ENCODE data around the gene ARHGAP4.

ARHGAP4 gene

GRCh38 chrX:153903238-153903980, 22.7 kb downstream of the ARHGAP4 start:
- no peak for DNase-seq

DNA sequence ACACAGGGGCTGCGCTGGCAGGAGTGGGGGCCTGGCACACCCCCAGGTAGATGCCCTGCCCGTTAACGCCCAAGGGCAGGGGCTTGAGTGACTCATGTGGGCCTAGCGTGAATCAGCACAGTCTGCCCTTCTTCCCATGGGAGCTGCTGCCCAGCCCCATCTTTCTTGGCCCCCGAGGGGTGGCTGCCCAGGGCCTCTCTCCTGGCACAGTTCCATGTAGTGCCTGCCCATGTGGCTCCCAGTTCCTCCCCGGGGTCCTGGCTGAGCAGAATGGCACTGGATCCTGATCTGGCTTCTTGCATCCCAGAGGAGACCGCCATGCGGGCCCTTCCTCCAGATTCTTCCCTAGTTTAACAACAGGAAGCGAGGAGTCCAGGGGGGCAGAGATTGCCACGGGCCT, 23.7 kb downstream of the ARHGAP4 start:
- DNase-seq: no peak

DNA sequence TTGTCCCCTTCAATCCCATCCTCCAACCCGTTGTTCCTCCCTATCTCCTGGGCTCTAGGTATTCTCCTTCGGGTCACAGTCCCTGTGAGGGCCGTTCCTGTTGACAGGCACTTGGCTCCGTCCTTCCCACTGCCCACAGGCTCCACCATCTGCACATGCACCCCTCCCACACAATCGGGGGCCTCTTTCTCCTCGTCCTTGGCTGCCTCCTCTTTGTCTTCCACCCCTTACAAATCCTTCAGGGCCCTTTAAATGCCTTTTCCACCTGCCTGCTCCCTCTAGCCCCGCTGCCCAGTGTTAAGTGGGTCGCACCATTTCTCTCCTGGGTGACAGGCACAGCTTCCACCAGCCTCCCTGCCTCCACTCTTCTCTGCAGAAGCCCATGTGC, 24.3 kb downstream of the ARHGAP4 start:
- DNase-seq: no peak

- DNase-seq: peak; percentile 28
These were observed 25.0 kb downstream of the ARHGAP4 start for GRCh38 chrX:153900831-153901752.

DNA sequence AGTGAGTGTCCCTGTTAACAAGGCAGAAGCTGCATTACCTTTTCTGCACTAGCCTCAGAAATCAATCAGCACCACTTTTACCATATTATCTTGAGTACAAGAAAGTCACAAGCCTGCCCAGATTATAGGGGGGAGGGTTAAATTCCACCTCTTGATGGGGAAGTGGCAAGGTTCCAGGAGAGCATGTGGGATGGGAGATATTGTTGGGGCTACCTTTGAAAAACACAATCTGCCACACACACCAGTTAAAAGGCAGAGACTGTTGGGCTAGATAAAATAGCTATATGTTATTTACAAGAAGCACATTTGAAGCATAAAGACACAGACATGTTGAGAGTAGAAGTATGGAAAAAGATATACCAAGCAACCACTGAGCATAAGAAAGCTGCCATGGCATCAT, 28.2 kb downstream of the ARHGAP4 start:
- no peak for DNase-seq

- DNase-seq: no peak
These were observed 36.9 kb downstream of the ARHGAP4 start for GRCh38 chrX:153889123-153889522.

GRCh38 chrX:153888344-153888743, 37.7 kb downstream of the ARHGAP4 start:
- DNase-seq: no peak

DNA sequence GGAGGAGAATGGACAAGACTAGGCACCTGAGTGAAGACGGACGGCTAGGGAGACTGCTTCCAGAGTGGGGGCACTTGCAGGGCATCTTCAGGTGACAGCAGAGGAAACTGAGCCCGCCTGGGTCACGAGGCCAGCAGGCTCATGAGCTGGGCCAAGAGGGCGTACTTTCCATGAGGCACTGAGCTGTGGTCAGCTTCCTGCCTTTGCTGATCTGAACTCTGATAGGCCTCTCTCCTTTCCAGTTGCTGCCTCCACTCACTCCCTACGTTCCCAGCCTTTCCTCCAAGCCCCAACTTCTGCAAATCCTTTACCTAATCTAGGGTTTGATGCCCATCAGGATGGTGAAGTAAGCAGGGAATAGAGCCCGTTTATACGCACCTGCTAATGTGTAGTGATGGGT, 38.7 kb downstream of the ARHGAP4 start:
- no peak for DNase-seq

- no peak for DNase-seq
These were observed 39.1 kb downstream of the ARHGAP4 start for GRCh38 chrX:153886915-153887314.

- no peak for DNase-seq
These were observed 39.8 kb downstream of the ARHGAP4 start, which contains the start of gene L1CAM for GRCh38 chrX:153885968-153886903. TSS of gene L1CAM (minus strand) at chrX:153886173. CDS start at chrX:153875836, 10,337 bp downstream.

DNA sequence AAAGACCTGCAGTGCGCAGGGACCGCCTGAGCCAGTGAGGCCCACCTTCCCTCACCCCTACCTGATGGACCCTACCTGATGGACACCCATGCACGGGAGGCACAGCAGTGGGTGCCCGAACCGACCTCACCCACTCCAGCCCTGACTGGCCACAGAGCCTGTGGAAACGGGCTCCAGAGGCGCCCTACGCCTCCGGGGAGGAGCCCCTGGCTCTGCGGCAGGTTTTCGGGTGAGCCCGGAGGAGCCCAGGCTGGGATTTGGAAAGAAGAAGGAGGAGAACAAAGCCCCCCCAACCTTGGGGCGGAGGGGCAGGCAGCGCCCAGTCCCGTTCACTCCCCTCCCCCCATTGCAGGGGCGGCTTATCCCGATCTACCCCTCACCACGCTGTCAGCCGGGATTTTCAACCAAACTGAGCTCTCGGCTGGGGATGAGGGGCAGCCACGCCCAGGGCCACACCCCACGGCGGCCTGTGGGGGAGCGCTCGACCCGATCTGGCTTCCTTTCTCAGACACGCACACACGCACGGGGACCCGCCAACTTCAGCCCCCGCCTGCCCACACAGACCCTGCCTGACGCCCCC, 40.8 kb downstream of the ARHGAP4 start:
- DNase-seq: no peak

GRCh38 chrX:153884590-153884989, 41.5 kb downstream of the ARHGAP4 start:
- no peak for DNase-seq

GRCh38 chrX:153884136-153884535, 41.9 kb downstream of the ARHGAP4 start:
- DNase-seq: no peak

DNA sequence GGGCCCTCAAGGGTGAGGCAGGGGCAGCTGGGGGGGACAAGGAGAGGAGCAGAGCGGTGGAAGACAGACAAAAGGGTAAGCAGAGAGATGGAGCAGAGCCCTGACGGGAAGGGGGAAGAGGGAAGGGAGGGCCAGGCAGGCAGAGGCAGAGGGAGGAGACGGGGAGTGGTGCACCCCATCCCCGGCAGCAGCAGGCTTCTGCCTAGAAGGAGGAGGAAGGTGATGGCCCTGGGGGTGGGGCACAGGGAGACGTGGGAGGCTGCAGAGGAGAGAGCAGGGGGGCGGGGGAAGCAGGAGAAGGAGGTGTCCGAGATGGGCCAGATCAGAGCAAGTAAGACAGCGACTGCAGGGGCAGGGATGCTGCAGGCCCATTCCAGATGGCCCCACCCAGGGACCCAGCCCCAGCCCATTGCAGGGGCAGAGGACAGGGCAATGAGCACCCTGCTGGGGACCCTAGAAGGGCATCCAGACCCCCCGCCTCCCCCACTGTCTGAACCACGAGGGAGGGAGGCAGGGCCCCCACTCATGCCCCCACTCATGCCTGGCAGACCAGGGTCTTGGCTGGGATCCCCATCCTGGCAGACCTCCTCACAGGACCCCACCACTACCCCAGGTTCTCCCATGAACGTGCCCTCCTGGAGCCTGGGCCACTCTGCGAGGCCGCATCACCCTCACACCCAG, 42.8 kb downstream of the ARHGAP4 start:
- no peak for DNase-seq

GRCh38 chrX:153882557-153882956, 43.5 kb downstream of the ARHGAP4 start:
- no peak for DNase-seq

DNA sequence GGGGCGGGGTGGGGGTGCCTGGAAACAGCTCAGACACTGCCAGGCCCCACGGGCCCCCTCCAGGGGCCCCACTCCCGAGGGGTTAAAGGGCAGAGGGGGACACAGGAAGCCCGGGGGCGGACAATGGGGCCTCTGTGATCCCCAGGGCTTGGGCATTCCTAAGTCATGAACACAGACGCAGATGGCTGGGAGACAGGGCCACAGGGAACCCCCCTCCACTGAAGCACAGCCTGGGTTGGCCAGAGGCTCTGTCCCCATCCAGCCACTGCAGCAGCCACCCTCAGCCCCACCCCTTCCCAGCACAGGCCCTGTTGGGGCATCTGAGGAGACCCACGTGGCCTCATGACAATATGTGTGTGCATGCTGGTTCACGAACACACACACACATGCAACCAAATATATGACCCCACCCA, 44.0 kb downstream of the ARHGAP4 start:
- DNase-seq: no peak

GRCh38 chrX:153881281-153881680, 44.8 kb downstream of the ARHGAP4 start:
- no peak for DNase-seq

DNA sequence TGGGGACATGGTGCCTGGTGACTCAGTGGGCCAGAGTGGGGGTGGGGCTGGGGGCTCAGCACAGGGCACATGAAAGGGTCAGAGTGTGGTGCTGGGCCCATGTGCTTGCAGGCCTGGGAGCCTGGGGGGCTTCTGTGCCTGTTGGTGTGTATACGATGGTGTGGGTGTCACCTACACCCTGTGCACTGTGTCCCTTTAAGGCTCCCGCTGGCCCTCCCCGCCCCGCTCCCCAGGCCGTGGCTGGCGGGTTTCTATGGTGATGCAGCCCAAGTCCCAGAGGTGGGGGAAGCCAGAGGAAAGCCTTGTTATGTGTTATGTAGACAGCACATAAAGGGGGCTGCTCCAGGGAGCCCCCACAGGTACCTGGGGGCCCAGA, 45.6 kb downstream of the ARHGAP4 start:
- DNase-seq: no peak

GRCh38 chrX:153879741-153880439, 46.2 kb downstream of the ARHGAP4 start:
- DNase-seq: no peak

DNA sequence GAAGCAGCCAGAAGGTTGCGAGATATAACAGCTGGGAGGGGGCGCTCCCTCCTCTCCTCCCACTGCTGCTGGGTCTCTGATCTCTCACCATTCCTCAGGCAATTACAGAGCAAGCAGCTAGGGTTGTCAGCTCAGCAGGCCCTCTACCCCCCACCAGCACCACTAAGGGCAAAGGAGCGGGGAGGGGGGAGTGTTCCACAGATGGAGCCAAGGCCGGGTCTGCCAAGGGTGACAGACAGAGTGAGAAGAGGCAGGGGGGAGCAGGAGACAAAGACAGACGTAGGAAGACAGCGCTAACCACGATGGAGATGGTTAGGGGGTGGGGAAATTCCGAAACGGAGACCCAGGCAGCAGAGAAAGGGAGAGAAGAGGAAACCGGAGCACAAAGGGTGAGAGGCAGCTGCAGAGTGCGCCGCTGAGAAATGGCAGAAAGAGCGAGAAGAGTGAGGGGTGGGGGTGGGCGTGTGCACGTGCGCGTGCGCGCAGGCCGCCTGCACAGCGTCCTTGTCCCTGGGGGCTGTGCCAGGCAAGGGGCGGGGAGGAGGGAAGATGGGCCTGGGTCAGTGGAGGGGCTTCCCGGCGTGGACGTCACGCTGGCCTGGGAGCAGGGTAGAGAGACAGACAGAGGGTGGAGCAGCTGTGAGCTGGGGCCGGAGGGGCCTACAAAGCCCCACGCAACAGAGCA, 47.0 kb downstream of the ARHGAP4 start:
- no peak for DNase-seq

DNA sequence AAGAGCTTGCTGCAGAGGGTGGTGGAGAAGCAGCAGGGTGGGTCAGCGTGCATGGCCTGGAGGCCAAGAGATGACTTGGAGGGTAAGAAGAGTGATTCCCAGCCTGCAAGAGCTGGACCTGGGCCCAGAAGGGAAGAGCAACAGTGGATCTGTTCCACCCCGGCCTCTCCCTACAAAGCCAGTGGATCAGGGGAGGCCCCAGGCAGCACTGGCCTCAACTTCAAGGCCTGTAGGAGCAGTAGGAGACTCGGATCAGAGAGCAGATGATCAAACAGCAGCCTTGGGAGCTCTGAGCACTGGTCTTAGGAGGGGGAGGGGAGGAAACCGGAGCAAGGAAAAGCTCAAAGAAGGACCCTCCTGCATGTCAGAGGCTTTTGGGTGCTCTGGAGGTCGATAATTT, 47.7 kb downstream of the ARHGAP4 start:
- no peak for DNase-seq
